Measurements from ENCODE around the gene ADGRG6. TPM values are rescaled to one million over a fixed set of nuclear protein-coding genes. Genes with fewer than 3 reads are reported as not detected.

Gene ADGRG6
- polyA plus RNA-seq, 1 donor = 41.8 TPM

GRCh38 chr6:142331601-142332000, 29.8 kb downstream of the ADGRG6 start:
- Histone ChIP-seq H3K36me3 (ENCODE audit: control insufficient read depth, insufficient read depth, low read length) (no peaks in the 10 kb centered on the region), H3K27me3 (ENCODE audit: control insufficient read depth, insufficient read depth, low read length) (no peaks in the 10 kb centered on the region), H3K9me3 (ENCODE audit: control insufficient read depth, low read depth, low read length) (no peaks in the 10 kb centered on the region), H3K4me3 (ENCODE audit: low read length) (no peak overlapping the region), H3K27ac (ENCODE audit: low read length) (no peak overlapping the region), H3K4me1 (ENCODE audit: control insufficient read depth, insufficient read depth, low read length) (no peaks in the 10 kb centered on the region)
- no peak for DNase-seq
- WGBS (ENCODE audit: insufficient coverage, low lambda C conversion rate) = 94% methylated on average over 3 of the region's 3 CpGs

GRCh38 chr6:142332393-142333098, 30.7 kb downstream of the ADGRG6 start:
- no peak for DNase-seq
- Histone ChIP-seq H3K4me1 (ENCODE audit: control insufficient read depth, insufficient read depth, low read length) (no peaks in the 10 kb centered on the region), H3K27ac (ENCODE audit: low read length) (no peak overlapping the region), H3K36me3 (ENCODE audit: control insufficient read depth, insufficient read depth, low read length) (no peaks in the 10 kb centered on the region), H3K9me3 (ENCODE audit: control insufficient read depth, low read depth, low read length) (no peaks in the 10 kb centered on the region), H3K27me3 (ENCODE audit: control insufficient read depth, insufficient read depth, low read length) (no peaks in the 10 kb centered on the region), H3K4me3 (ENCODE audit: low read length) (no peak overlapping the region)
- 100% methylated on average over 1 of the region's 7 CpGs for WGBS (ENCODE audit: insufficient coverage, low lambda C conversion rate)

GRCh38 chr6:142333431-142333830, 31.6 kb downstream of the ADGRG6 start:
- DNase-seq = no peak
- no peak overlapping the region for H3K27ac ChIP-seq (ENCODE audit: low read length)
- no peak overlapping the region for H3K4me3 ChIP-seq (ENCODE audit: low read length)
- no CpG with 5 or more reads among the region's 2 CpGs for WGBS (ENCODE audit: insufficient coverage, low lambda C conversion rate)
- H3K4me1 ChIP-seq (ENCODE audit: control insufficient read depth, insufficient read depth, low read length) = no peaks in the 10 kb centered on the region
- H3K27me3 ChIP-seq (ENCODE audit: control insufficient read depth, insufficient read depth, low read length) = no peaks in the 10 kb centered on the region
- no peaks in the 10 kb centered on the region for H3K9me3 ChIP-seq (ENCODE audit: control insufficient read depth, low read depth, low read length)
- no peaks in the 10 kb centered on the region for H3K36me3 ChIP-seq (ENCODE audit: control insufficient read depth, insufficient read depth, low read length)

GRCh38 chr6:142334294-142334693, 32.5 kb downstream of the ADGRG6 start:
- no peaks in the 10 kb centered on the region for H3K4me1 ChIP-seq (ENCODE audit: control insufficient read depth, insufficient read depth, low read length)
- WGBS (ENCODE audit: insufficient coverage, low lambda C conversion rate) = 100% methylated on average over 1 of the region's 2 CpGs

GRCh38 chr6:142335415-142335814, 33.6 kb downstream of the ADGRG6 start:
- Histone ChIP-seq H3K9me3 (ENCODE audit: control insufficient read depth, low read depth, low read length) (no peaks in the 10 kb centered on the region), H3K27ac (ENCODE audit: low read length) (no peak overlapping the region), H3K4me1 (ENCODE audit: control insufficient read depth, insufficient read depth, low read length) (no peaks in the 10 kb centered on the region), H3K36me3 (ENCODE audit: control insufficient read depth, insufficient read depth, low read length) (no peaks in the 10 kb centered on the region), H3K4me3 (ENCODE audit: low read length) (no peak overlapping the region), H3K27me3 (ENCODE audit: control insufficient read depth, insufficient read depth, low read length) (no peaks in the 10 kb centered on the region)
- 100% methylated on average over 1 of the region's 2 CpGs for WGBS (ENCODE audit: insufficient coverage, low lambda C conversion rate)
- no peak for DNase-seq

More at GRCh38 chr6:142334294-142334693, 32.5 kb downstream of the ADGRG6 start:
- no peak for DNase-seq
- Histone ChIP-seq H3K27ac (ENCODE audit: low read length) (no peak overlapping the region), H3K9me3 (ENCODE audit: control insufficient read depth, low read depth, low read length) (no peaks in the 10 kb centered on the region), H3K36me3 (ENCODE audit: control insufficient read depth, insufficient read depth, low read length) (no peaks in the 10 kb centered on the region), H3K4me3 (ENCODE audit: low read length) (no peak overlapping the region), H3K27me3 (ENCODE audit: control insufficient read depth, insufficient read depth, low read length) (no peaks in the 10 kb centered on the region)

GRCh38 chr6:142336183-142336582, 34.4 kb downstream of the ADGRG6 start:
- Histone ChIP-seq H3K27me3 (ENCODE audit: control insufficient read depth, insufficient read depth, low read length) (no peaks in the 10 kb centered on the region), H3K4me3 (ENCODE audit: low read length) (no peak overlapping the region), H3K9me3 (ENCODE audit: control insufficient read depth, low read depth, low read length) (no peaks in the 10 kb centered on the region), H3K36me3 (ENCODE audit: control insufficient read depth, insufficient read depth, low read length) (no peaks in the 10 kb centered on the region), H3K27ac (ENCODE audit: low read length) (no peak overlapping the region), H3K4me1 (ENCODE audit: control insufficient read depth, insufficient read depth, low read length) (no peaks in the 10 kb centered on the region)
- no peak for DNase-seq

- Histone ChIP-seq H3K27me3 (ENCODE audit: control insufficient read depth, insufficient read depth, low read length) (no peaks in the 10 kb centered on the region), H3K9me3 (ENCODE audit: control insufficient read depth, low read depth, low read length) (no peaks in the 10 kb centered on the region), H3K36me3 (ENCODE audit: control insufficient read depth, insufficient read depth, low read length) (no peaks in the 10 kb centered on the region), H3K4me1 (ENCODE audit: control insufficient read depth, insufficient read depth, low read length) (no peaks in the 10 kb centered on the region), H3K4me3 (ENCODE audit: low read length) (no peak overlapping the region), H3K27ac (ENCODE audit: low read length) (no peak overlapping the region)
- no peak for DNase-seq
- 100% methylated on average over 1 of the region's 3 CpGs for whole genome bisulfite sequencing (ENCODE audit: insufficient coverage, low lambda C conversion rate)
Observed at GRCh38 chr6:142336787-142337186, 35.0 kb downstream of the ADGRG6 start.

GRCh38 chr6:142339113-142339512, 37.3 kb downstream of the ADGRG6 start:
- Histone ChIP-seq H3K27me3 (ENCODE audit: control insufficient read depth, insufficient read depth, low read length) (no peaks in the 10 kb centered on the region), H3K27ac (ENCODE audit: low read length) (no peak overlapping the region), H3K4me1 (ENCODE audit: control insufficient read depth, insufficient read depth, low read length) (no peaks in the 10 kb centered on the region), H3K36me3 (ENCODE audit: control insufficient read depth, insufficient read depth, low read length) (no peaks in the 10 kb centered on the region), H3K9me3 (ENCODE audit: control insufficient read depth, low read depth, low read length) (no peaks in the 10 kb centered on the region), H3K4me3 (ENCODE audit: low read length) (no peak overlapping the region)
- no peak for DNase-seq
- WGBS (ENCODE audit: insufficient coverage, low lambda C conversion rate) = 100% methylated on average over 1 of the region's 2 CpGs

- no peak for DNase-seq
- no peak overlapping the region for H3K27ac ChIP-seq (ENCODE audit: low read length)
- WGBS (ENCODE audit: insufficient coverage, low lambda C conversion rate) = no CpG with 5 or more reads among the region's 1 CpG
- no peaks in the 10 kb centered on the region for H3K27me3 ChIP-seq (ENCODE audit: control insufficient read depth, insufficient read depth, low read length)
- no peak overlapping the region for H3K4me3 ChIP-seq (ENCODE audit: low read length)
- H3K9me3 ChIP-seq (ENCODE audit: control insufficient read depth, low read depth, low read length) = no peaks in the 10 kb centered on the region
- H3K4me1 ChIP-seq (ENCODE audit: control insufficient read depth, insufficient read depth, low read length) = no peaks in the 10 kb centered on the region
- H3K36me3 ChIP-seq (ENCODE audit: control insufficient read depth, insufficient read depth, low read length) = no peaks in the 10 kb centered on the region
Observed at GRCh38 chr6:142339968-142340658, 38.3 kb downstream of the ADGRG6 start.

- no peaks in the 10 kb centered on the region for H3K36me3 ChIP-seq (ENCODE audit: control insufficient read depth, insufficient read depth, low read length)
- H3K4me3 ChIP-seq (ENCODE audit: low read length) = no peak overlapping the region
- no peak overlapping the region for H3K27ac ChIP-seq (ENCODE audit: low read length)
- H3K4me1 ChIP-seq (ENCODE audit: control insufficient read depth, insufficient read depth, low read length) = no peaks in the 10 kb centered on the region
- H3K9me3 ChIP-seq (ENCODE audit: control insufficient read depth, low read depth, low read length) = no peaks in the 10 kb centered on the region
- no peak for DNase-seq
- H3K27me3 ChIP-seq (ENCODE audit: control insufficient read depth, insufficient read depth, low read length) = no peaks in the 10 kb centered on the region
- 100% methylated on average over 2 of the region's 2 CpGs for WGBS (ENCODE audit: insufficient coverage, low lambda C conversion rate)
Observed at GRCh38 chr6:142341855-142342330, 40.1 kb downstream of the ADGRG6 start.

- no peaks in the 10 kb centered on the region for H3K27me3 ChIP-seq (ENCODE audit: control insufficient read depth, insufficient read depth, low read length)
- H3K4me1 ChIP-seq (ENCODE audit: control insufficient read depth, insufficient read depth, low read length) = no peaks in the 10 kb centered on the region
- H3K36me3 ChIP-seq (ENCODE audit: control insufficient read depth, insufficient read depth, low read length) = no peaks in the 10 kb centered on the region
- H3K4me3 ChIP-seq (ENCODE audit: low read length) = no peak overlapping the region
- no peak for DNase-seq
- H3K9me3 ChIP-seq (ENCODE audit: control insufficient read depth, low read depth, low read length) = no peaks in the 10 kb centered on the region
- no peak overlapping the region for H3K27ac ChIP-seq (ENCODE audit: low read length)
Observed at GRCh38 chr6:142342986-142343385, 41.2 kb downstream of the ADGRG6 start.

All from large intestine (tissue), 3 donors.